HEK293 (cell line): ENCODE results near the gene MBNL2.

Experiments used
- FEZF1 ChIP-seq: fragments of 450-650 bp; formaldehyde crosslinking; IDR thresholded peaks from 2 replicates; pipeline ENCODE4 v1.5.1; 2016; ENCODE audit warnings: missing biosample characterization, missing genetic modification characterization
- GLIS2 ChIP-seq: fragments of 450-650 bp; formaldehyde crosslinking; IDR thresholded peaks from 2 replicates; pipeline ENCODE4 v1.5.1; 2016; ENCODE audit warnings: missing biosample characterization, missing genetic modification characterization
- MYNN ChIP-seq: fragments of 450-650 bp; formaldehyde crosslinking; IDR thresholded peaks from 2 replicates; pipeline ENCODE4 v1.5.1; 2016; ENCODE audit warnings: missing biosample characterization, missing genetic modification characterization, borderline replicate concordance
- SCRT2 ChIP-seq: fragments of 450-650 bp; formaldehyde crosslinking; IDR thresholded peaks from 2 replicates; pipeline ENCODE4 v1.5.1; 2016; ENCODE audit warnings: missing biosample characterization, missing genetic modification characterization
- ZNF211 ChIP-seq: fragments of 450-650 bp; formaldehyde crosslinking; IDR thresholded peaks from 2 replicates; pipeline ENCODE4 v1.5.1; 2016; ENCODE audit warnings: low read depth, missing biosample characterization, missing genetic modification characterization
- ZNF221 ChIP-seq: fragments of 450-650 bp; formaldehyde crosslinking; IDR thresholded peaks from 2 replicates; pipeline ENCODE4 v1.5.1; 2017; ENCODE audit warnings: missing biosample characterization, missing genetic modification characterization, borderline replicate concordance
- ZNF24 ChIP-seq: fragments of 450-650 bp; formaldehyde crosslinking; IDR thresholded peaks from 2 replicates; pipeline ENCODE4 v1.5.1; 2016; ENCODE audit warnings: missing biosample characterization, missing genetic modification characterization
- ZNF302 ChIP-seq: fragments of 450-650 bp; formaldehyde crosslinking; IDR thresholded peaks from 2 replicates; pipeline ENCODE4 v1.5.1; 2016; ENCODE audit warnings: missing biosample characterization, missing genetic modification characterization, low read depth
- ZNF324 ChIP-seq: fragments of 450-650 bp; formaldehyde crosslinking; IDR thresholded peaks from 2 replicates; pipeline ENCODE4 v1.5.1; 2016; ENCODE audit warnings: missing biosample characterization, missing genetic modification characterization
- ZNF558 ChIP-seq: fragments of 450-650 bp; formaldehyde crosslinking; IDR thresholded peaks from 2 replicates; pipeline ENCODE4 v1.5.1; 2016; ENCODE audit warnings: missing biosample characterization, missing genetic modification characterization
- ZNF561 ChIP-seq: fragments of 450-650 bp; IDR thresholded peaks from 2 replicates; pipeline ENCODE4 v1.5.1; 2018; ENCODE audit warnings: missing biosample characterization, missing genetic modification characterization, borderline replicate concordance
- ZNF600 ChIP-seq: fragments of 450-650 bp; formaldehyde crosslinking; IDR thresholded peaks from 2 replicates; pipeline ENCODE4 v1.5.1; 2016; ENCODE audit warnings: missing biosample characterization, missing genetic modification characterization
- ZNF621 ChIP-seq: fragments of 450-650 bp; formaldehyde crosslinking; IDR thresholded peaks from 2 replicates; pipeline ENCODE4 v1.5.1; 2017; ENCODE audit warnings: missing biosample characterization, missing genetic modification characterization
- ZNF76 ChIP-seq: fragments of 450-650 bp; formaldehyde crosslinking; IDR thresholded peaks from 2 replicates; pipeline ENCODE4; 2016; ENCODE audit warnings: low read depth, missing biosample characterization, missing genetic modification characterization, borderline replicate concordance
- ZNF768 ChIP-seq: fragments of 450-650 bp; formaldehyde crosslinking; IDR thresholded peaks from 2 replicates; pipeline ENCODE4 v1.5.1; 2018; ENCODE audit warnings: missing biosample characterization, mild to moderate bottlenecking, missing genetic modification characterization
- ZNF843 ChIP-seq: fragments of 450-650 bp; formaldehyde crosslinking; IDR thresholded peaks from 2 replicates; pipeline ENCODE4 v1.5.1; 2016; ENCODE audit warnings: missing biosample characterization, missing genetic modification characterization
- ZSCAN4 ChIP-seq: fragments of 450-650 bp; formaldehyde crosslinking; IDR thresholded peaks from 2 replicates; pipeline ENCODE4 v1.5.1; 2017; ENCODE audit warnings: missing biosample characterization, missing genetic modification characterization
- TF ChIP-seq, protein P1 (sequence below): fragments of 450-650 bp; formaldehyde crosslinking; IDR thresholded peaks from 2 replicates; pipeline ENCODE4 v1.5.1; 2016; ENCODE audit warnings: missing biosample characterization, missing genetic modification characterization
- TF ChIP-seq, protein P2 (sequence below): fragments of 450-650 bp; formaldehyde crosslinking; IDR thresholded peaks from 2 replicates; pipeline ENCODE4 v1.5.1; 2017; ENCODE audit warnings: missing biosample characterization, missing genetic modification characterization
- TF ChIP-seq, protein P3 (sequence below): fragments of 450-650 bp; formaldehyde crosslinking; IDR thresholded peaks from 2 replicates; pipeline ENCODE4 v1.5.0; 2017; ENCODE audit warnings: missing biosample characterization, missing genetic modification characterization, borderline replicate concordance
- TF ChIP-seq, protein P4 (sequence below): fragments of 450-650 bp; formaldehyde crosslinking; IDR thresholded peaks from 2 replicates; pipeline ENCODE4 v1.5.1; 2017; ENCODE audit warnings: missing biosample characterization, missing genetic modification characterization
- TF ChIP-seq, protein P5 (sequence below): fragments of 450-650 bp; formaldehyde crosslinking; IDR thresholded peaks from 2 replicates; pipeline ENCODE4 v1.5.1; 2016; ENCODE audit warnings: missing biosample characterization, missing genetic modification characterization, low read depth
- TF ChIP-seq, protein P6 (sequence below): fragments of 450-650 bp; formaldehyde crosslinking; IDR thresholded peaks from 2 replicates; pipeline ENCODE4 v1.5.1; 2016; ENCODE audit warnings: missing biosample characterization, missing genetic modification characterization

MBNL2 gene

GRCh38 chr13:97257800-97258799, 36.0 kb downstream of the MBNL2 start (continued):
- TF ChIP-seq, protein P1, sequence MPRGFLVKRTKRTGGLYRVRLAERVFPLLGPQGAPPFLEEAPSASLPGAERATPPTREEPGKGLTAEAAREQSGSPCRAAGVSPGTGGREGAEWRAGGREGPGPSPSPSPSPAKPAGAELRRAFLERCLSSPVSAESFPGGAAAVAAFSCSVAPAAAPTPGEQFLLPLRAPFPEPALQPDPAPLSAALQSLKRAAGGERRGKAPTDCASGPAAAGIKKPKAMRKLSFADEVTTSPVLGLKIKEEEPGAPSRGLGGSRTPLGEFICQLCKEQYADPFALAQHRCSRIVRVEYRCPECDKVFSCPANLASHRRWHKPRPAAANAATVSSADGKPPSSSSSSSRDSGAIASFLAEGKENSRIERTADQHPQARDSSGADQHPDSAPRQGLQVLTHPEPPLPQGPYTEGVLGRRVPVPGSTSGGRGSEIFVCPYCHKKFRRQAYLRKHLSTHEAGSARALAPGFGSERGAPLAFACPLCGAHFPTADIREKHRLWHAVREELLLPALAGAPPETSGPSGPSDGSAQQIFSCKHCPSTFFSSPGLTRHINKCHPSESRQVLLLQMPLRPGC (tag by site-specific recombination), result peak; percentile 76
- TF ChIP-seq, protein P2, sequence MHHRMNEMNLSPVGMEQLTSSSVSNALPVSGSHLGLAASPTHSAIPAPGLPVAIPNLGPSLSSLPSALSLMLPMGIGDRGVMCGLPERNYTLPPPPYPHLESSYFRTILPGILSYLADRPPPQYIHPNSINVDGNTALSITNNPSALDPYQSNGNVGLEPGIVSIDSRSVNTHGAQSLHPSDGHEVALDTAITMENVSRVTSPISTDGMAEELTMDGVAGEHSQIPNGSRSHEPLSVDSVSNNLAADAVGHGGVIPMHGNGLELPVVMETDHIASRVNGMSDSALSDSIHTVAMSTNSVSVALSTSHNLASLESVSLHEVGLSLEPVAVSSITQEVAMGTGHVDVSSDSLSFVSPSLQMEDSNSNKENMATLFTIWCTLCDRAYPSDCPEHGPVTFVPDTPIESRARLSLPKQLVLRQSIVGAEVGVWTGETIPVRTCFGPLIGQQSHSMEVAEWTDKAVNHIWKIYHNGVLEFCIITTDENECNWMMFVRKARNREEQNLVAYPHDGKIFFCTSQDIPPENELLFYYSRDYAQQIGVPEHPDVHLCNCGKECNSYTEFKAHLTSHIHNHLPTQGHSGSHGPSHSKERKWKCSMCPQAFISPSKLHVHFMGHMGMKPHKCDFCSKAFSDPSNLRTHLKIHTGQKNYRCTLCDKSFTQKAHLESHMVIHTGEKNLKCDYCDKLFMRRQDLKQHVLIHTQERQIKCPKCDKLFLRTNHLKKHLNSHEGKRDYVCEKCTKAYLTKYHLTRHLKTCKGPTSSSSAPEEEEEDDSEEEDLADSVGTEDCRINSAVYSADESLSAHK (tag by site-specific recombination), result peak; percentile 55; the same call in 1 of the 2 replicates
- peak; percentile 48; the same call in 1 of the 2 replicates for TF ChIP-seq ZNF843 (tag by site-specific recombination)
- TF ChIP-seq ZNF221 (tag by site-specific recombination), result no peak
- no peak for TF ChIP-seq ZSCAN4 (tag by site-specific recombination)
- TF ChIP-seq, protein P3, sequence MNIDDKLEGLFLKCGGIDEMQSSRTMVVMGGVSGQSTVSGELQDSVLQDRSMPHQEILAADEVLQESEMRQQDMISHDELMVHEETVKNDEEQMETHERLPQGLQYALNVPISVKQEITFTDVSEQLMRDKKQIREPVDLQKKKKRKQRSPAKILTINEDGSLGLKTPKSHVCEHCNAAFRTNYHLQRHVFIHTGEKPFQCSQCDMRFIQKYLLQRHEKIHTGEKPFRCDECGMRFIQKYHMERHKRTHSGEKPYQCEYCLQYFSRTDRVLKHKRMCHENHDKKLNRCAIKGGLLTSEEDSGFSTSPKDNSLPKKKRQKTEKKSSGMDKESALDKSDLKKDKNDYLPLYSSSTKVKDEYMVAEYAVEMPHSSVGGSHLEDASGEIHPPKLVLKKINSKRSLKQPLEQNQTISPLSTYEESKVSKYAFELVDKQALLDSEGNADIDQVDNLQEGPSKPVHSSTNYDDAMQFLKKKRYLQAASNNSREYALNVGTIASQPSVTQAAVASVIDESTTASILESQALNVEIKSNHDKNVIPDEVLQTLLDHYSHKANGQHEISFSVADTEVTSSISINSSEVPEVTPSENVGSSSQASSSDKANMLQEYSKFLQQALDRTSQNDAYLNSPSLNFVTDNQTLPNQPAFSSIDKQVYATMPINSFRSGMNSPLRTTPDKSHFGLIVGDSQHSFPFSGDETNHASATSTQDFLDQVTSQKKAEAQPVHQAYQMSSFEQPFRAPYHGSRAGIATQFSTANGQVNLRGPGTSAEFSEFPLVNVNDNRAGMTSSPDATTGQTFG (tag by site-specific recombination), result no peak
- TF ChIP-seq, protein P4, sequence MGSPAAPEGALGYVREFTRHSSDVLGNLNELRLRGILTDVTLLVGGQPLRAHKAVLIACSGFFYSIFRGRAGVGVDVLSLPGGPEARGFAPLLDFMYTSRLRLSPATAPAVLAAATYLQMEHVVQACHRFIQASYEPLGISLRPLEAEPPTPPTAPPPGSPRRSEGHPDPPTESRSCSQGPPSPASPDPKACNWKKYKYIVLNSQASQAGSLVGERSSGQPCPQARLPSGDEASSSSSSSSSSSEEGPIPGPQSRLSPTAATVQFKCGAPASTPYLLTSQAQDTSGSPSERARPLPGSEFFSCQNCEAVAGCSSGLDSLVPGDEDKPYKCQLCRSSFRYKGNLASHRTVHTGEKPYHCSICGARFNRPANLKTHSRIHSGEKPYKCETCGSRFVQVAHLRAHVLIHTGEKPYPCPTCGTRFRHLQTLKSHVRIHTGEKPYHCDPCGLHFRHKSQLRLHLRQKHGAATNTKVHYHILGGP (tag by site-specific recombination), result no peak; the same call in 1 of the 2 replicates
- TF ChIP-seq ZNF600 (tag by site-specific recombination), result peak; percentile 16; the same call in 1 of the 2 replicates
- TF ChIP-seq GLIS2 (tag by site-specific recombination), result no peak
- no peak for TF ChIP-seq ZNF621 (tag by site-specific recombination)
- TF ChIP-seq MYNN (tag by site-specific recombination), result peak; percentile 68
- TF ChIP-seq ZNF768, result no peak
- TF ChIP-seq ZNF324 (tag by site-specific recombination), result peak; percentile 45; the same call in 1 of the 2 replicates
- peak; percentile 63 for TF ChIP-seq ZNF558 (tag by site-specific recombination)
- no peak for TF ChIP-seq FEZF1 (tag by site-specific recombination)
- no peak for TF ChIP-seq ZNF561 (tag by site-specific recombination)
- TF ChIP-seq, protein P5, sequence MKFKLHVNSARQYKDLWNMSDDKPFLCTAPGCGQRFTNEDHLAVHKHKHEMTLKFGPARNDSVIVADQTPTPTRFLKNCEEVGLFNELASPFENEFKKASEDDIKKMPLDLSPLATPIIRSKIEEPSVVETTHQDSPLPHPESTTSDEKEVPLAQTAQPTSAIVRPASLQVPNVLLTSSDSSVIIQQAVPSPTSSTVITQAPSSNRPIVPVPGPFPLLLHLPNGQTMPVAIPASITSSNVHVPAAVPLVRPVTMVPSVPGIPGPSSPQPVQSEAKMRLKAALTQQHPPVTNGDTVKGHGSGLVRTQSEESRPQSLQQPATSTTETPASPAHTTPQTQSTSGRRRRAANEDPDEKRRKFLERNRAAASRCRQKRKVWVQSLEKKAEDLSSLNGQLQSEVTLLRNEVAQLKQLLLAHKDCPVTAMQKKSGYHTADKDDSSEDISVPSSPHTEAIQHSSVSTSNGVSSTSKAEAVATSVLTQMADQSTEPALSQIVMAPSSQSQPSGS, result peak; percentile 58; the same call in 1 of the 2 replicates
- TF ChIP-seq ZNF211, result no peak
- TF ChIP-seq ZNF302 (tag by site-specific recombination), result no peak
- no peak; the same call in 1 of the 2 replicates for TF ChIP-seq ZNF76 (tag by site-specific recombination)
- peak; percentile 91 for TF ChIP-seq ZNF24 (tag by site-specific recombination)
- no peak for TF ChIP-seq SCRT2
- TF ChIP-seq, protein P6, sequence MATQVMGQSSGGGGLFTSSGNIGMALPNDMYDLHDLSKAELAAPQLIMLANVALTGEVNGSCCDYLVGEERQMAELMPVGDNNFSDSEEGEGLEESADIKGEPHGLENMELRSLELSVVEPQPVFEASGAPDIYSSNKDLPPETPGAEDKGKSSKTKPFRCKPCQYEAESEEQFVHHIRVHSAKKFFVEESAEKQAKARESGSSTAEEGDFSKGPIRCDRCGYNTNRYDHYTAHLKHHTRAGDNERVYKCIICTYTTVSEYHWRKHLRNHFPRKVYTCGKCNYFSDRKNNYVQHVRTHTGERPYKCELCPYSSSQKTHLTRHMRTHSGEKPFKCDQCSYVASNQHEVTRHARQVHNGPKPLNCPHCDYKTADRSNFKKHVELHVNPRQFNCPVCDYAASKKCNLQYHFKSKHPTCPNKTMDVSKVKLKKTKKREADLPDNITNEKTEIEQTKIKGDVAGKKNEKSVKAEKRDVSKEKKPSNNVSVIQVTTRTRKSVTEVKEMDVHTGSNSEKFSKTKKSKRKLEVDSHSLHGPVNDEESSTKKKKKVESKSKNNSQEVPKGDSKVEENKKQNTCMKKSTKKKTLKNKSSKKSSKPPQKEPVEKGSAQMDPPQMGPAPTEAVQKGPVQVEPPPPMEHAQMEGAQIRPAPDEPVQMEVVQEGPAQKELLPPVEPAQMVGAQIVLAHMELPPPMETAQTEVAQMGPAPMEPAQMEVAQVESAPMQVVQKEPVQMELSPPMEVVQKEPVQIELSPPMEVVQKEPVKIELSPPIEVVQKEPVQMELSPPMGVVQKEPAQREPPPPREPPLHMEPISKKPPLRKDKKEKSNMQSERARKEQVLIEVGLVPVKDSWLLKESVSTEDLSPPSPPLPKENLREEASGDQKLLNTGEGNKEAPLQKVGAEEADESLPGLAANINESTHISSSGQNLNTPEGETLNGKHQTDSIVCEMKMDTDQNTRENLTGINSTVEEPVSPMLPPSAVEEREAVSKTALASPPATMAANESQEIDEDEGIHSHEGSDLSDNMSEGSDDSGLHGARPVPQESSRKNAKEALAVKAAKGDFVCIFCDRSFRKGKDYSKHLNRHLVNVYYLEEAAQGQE (tag by site-specific recombination), result no peak
